GM23338 (cell line): ENCODE measurements around the gene PGM1. TPM values are rescaled to one million over a fixed set of nuclear protein-coding genes. Genes with fewer than 3 reads are reported as not detected.

Source experiments
- CREB1 ChIP-seq: fragments of 250-450 bp; sonication (Bioruptor Pico); IDR thresholded peaks from 2 replicates; pipeline ENCODE4 v1.5.0; 2020; ENCODE audit warnings: low read depth, mild to moderate bottlenecking, moderate library complexity
- CTCF ChIP-seq, 2 experiments: fragments of 200-600 bp in 1 of 2; sonication (generic) in 1 of 2; conservative IDR thresholded peaks; 2 replicates each; pipeline versions ENCODE4 v1.5.1 to v1.6.1; 2016 to 2017; ENCODE audit warnings: antibody characterized with exemption in 2 of 2, low read depth in 2 of 2, mild to moderate bottlenecking in 2 of 2, moderate library complexity in 1 of 2
- ETS1 ChIP-seq: IDR thresholded peaks from 2 replicates; pipeline ENCODE4 v1.6.1; 2016; ENCODE audit warnings: antibody characterized with exemption
- EZH2 ChIP-seq: fragments of 200-600 bp; sonication (generic); IDR thresholded peaks from one replicate; pipeline ENCODE4 v1.8.0; 2017; ENCODE audit warnings: antibody characterized with exemption, mild to moderate bottlenecking, low read depth; ENCODE audit not compliant: unreplicated experiment
- JUNB ChIP-seq: IDR thresholded peaks from one replicate; pipeline ENCODE4 v1.6.1; 2016; ENCODE audit warnings: antibody characterized with exemption; ENCODE audit not compliant: unreplicated experiment
- NANOG ChIP-seq: IDR thresholded peaks from 2 replicates; pipeline ENCODE4 v1.6.1; 2016; ENCODE audit warnings: antibody characterized with exemption, borderline replicate concordance
- REST ChIP-seq: IDR thresholded peaks from one replicate; pipeline ENCODE4 v1.6.1; 2018; ENCODE audit warnings: antibody characterized with exemption; ENCODE audit not compliant: unreplicated experiment
- STAT1 ChIP-seq: IDR thresholded peaks from one replicate; pipeline ENCODE4 v1.6.1; 2016; ENCODE audit warnings: antibody characterized with exemption; ENCODE audit not compliant: unreplicated experiment
- ZNF114 ChIP-seq: fragments of 250-450 bp; sonication (Bioruptor Pico); IDR thresholded peaks from 2 replicates; pipeline ENCODE4 v1.5.0; 2020; ENCODE audit warnings: mild to moderate bottlenecking, moderate library complexity
- ZNF331 ChIP-seq: fragments of 250-450 bp; sonication (Bioruptor Pico); IDR thresholded peaks from 2 replicates; pipeline ENCODE4 v1.5.0; 2020; ENCODE audit warnings: low read depth, mild to moderate bottlenecking, moderate library complexity
- ZNF462 ChIP-seq: fragments of 250-450 bp; sonication (Bioruptor Pico); IDR thresholded peaks from 2 replicates; pipeline ENCODE4 v1.5.0; 2020; ENCODE audit warnings: mild to moderate bottlenecking, moderate library complexity
- polyA plus RNA-seq: library from polyadenylated mRNA; unstranded; fragments of >200 nt; fragmentation: Nextera tagmentation; extraction: Ambion mirVana; gene quantifications from 2 replicates; pipeline ENCODE4 v1.2.1, GENCODE V29; 2016
- total RNA-seq: library from RNA; depleted of rRNA; stranded (reverse); fragments of >200 nt; shearing (Covaris generic); gene quantifications from 2 replicates; pipeline ENCODE4 v1.2.3, GENCODE V29; 2014

PGM1 gene
- total and polyA plus RNA-seq, 2 experiments from 2014 or later = 20.9 to 71.9 TPM

- no peak for TF ChIP-seq ZNF462
- TF ChIP-seq EZH2 = no peak
- no peak for TF ChIP-seq STAT1
- TF ChIP-seq NANOG = no peak
- TF ChIP-seq ZNF331 (CRISPR knock-in tag) = no peak
- TF ChIP-seq JUNB = no peak
- no peak for TF ChIP-seq CREB1 (CRISPR knock-in tag)
- TF ChIP-seq ZNF114 (CRISPR knock-in tag) = no peak
- TF ChIP-seq CTCF (conservative IDR thresholded peaks at IDR 0.05; ENCODE audit: low read depth in 2 of 2) = no peak
- no peak for TF ChIP-seq ETS1
- TF ChIP-seq REST = no peak
Observed at GRCh38 chr1:63559357-63559756, 33.9 kb upstream of the PGM1 start (continued).
